SK-N-MC (cell line): ENCODE measurements around the gene LRRC28.

Source experiments
- EZH2 ChIP-seq: fragments of 200-600 bp; sonication (generic); IDR thresholded peaks from one replicate; pipeline ENCODE4 v1.6.1; 2017; ENCODE audit warnings: antibody characterized with exemption
- FOXP2 ChIP-seq: optimal IDR thresholded peaks from 2 replicates; pipeline ENCODE3; 2011; ENCODE audit warnings: mild to moderate bottlenecking, moderate library complexity; ENCODE audit not compliant: insufficient read depth; ENCODE audit errors: extremely low read length, control extremely low read depth
- POLR2AphosphoS5 ChIP-seq: IDR thresholded peaks from 2 replicates; pipeline ENCODE4 v1.6.1; 2012; ENCODE audit warnings: mild to moderate bottlenecking, low read depth, low read length, borderline replicate concordance

- TF ChIP-seq EZH2, result no peak
- TF ChIP-seq POLR2AphosphoS5, result no peak
- TF ChIP-seq FOXP2, result peak; percentile 66
Measured at GRCh38 chr15:99404454-99404853, 153.2 kb downstream of the LRRC28 start.
